HG03439 (cell line): Measurements from ENCODE around the gene SNX6.
"Not testable (repeated sequence)": the region's sequence is repeated elsewhere in the genome, so short reads cannot be mapped to it uniquely, and the experiment has no call there.

Source experiments
- ATAC-seq: cut with Tn5 transposase; IDR thresholded peaks from one replicate; pipeline ENCODE4 v1.9.1; 2021; ENCODE audit warnings: mild to moderate bottlenecking, moderate library complexity; ENCODE audit not compliant: unreplicated experiment

SNX6 gene

GRCh38 chr14:34569750-34570149, 60.2 kb downstream of the SNX6 start:
- no peak for ATAC-seq

- no peak for ATAC-seq
Observed at GRCh38 chr14:34568803-34569202, 61.1 kb downstream of the SNX6 start.

DNA sequence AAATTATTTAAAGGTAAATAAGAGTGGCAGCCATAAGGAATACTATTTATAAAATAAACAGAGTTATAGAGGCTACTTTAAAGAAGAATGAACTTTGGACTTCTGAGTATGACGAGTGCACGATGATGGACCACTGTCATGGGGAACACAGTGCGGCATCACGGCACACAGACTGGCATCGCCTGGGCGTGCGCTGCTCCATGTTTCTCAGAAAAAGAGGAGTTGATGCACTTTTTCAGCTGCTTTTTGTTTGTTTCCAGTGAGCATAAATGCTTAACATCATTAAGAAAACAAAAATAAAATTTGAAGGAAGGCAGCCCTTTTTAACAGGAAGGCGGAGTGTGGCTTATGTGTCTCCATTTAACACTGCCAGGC, 67.2 kb downstream of the SNX6 start:
- no peak for ATAC-seq

- not testable (repeated sequence) for ATAC-seq
Observed at GRCh38 chr14:34562037-34562775, 67.7 kb downstream of the SNX6 start.

DNA sequence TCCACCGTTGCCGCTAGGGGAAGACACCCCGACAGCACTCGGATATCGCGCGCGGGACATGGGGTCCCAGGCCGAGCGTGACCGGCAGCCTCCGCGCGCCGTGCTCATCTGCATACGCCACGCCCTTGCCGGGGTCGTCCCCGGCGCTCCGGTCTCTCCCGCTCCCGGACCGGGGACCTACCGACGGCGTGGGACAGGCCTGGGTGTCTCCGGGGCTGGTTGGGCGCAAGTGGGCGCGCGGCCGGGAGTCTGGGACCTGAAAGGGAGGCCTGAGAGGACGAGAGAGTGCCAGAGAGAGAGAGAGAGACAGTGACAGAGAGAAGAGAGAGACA, 73.5 kb downstream of the SNX6 start:
- ATAC-seq: peak; percentile 47

DNA sequence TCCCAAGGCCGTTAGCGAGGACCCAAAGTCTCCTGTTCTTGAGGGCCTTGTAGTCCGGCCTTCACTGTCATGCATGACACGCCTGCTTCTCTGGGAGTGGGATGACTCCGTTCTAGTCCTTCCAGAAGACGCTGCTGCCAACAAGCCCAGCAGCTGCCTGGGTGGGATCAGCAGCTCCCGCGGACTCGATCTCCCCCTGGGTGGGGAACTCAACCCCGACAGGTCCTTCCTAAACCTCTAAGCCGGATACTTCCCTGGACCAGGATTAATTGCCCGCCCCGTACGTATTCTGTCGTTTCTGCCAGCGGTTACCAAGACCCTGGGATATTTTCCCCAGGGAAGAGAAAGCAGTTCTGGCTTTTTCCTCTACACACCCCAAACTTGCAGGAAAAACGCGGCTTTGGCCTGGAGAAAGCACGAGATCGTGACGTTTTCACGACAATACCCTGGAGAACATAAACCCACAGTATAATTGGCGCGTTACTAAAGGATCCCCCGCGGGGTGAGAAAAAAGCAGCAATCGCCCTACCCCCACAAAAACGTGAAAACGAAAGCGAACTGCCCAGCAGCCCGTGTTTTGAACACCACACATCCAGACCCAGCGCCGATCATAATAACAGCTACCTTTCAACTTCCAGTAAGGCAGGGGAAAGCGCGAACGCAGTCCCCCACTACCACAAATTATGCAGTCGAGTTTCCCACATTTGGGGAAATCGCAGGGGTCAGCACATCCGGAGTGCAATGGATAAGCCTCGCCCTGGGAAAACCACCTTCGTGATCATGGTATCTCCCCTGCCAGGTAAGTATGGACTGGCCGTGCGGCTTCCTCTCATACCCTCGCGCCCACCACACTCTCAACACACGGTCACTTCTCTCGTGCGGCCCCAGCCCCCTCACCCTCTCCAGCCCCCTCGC, 74.1 kb downstream of the SNX6 start:
- peak; percentile 70 for ATAC-seq

DNA sequence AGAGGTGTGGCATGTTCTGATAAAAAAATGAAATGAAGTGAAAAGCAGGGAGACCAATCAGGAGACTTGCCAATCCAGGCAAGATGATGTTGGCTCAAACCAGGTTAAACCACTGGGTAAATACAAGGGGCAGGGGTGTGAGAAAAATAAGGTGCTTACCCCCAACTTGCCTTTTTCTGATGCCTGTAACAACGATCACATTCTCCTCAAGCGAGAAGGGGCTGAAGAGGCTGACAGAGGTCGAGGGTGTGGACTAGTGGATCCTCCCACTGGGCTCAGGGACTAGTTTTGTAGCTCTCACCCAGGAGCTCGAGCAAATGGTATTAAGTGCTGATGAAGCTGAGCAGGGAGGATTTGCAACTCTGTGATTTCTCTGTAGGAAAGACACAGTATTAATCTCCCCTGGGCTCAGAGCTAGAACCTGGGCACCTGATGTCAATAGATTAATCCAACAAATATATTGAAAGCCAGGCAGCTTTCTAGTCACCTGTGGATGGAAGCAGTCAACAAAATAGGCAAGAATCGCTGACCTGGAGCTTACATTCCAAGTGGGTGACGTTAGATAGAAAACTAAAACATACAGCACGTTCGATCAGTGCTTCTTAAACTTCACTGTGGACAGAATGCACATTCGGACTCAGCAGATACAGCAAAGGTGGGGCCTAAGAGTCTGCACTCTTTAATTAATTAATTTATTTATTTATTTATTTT, 75.3 kb downstream of the SNX6 start:
- ATAC-seq: no peak

GRCh38 chr14:34549276-34549966, 80.5 kb downstream of the SNX6 start:
- not testable (repeated sequence) for ATAC-seq

- ATAC-seq: no peak
Observed at GRCh38 chr14:34548472-34548981, 81.4 kb downstream of the SNX6 start.

- peak; percentile 42 for ATAC-seq
Observed at GRCh38 chr14:34547136-34547520, 82.8 kb downstream of the SNX6 start.

DNA sequence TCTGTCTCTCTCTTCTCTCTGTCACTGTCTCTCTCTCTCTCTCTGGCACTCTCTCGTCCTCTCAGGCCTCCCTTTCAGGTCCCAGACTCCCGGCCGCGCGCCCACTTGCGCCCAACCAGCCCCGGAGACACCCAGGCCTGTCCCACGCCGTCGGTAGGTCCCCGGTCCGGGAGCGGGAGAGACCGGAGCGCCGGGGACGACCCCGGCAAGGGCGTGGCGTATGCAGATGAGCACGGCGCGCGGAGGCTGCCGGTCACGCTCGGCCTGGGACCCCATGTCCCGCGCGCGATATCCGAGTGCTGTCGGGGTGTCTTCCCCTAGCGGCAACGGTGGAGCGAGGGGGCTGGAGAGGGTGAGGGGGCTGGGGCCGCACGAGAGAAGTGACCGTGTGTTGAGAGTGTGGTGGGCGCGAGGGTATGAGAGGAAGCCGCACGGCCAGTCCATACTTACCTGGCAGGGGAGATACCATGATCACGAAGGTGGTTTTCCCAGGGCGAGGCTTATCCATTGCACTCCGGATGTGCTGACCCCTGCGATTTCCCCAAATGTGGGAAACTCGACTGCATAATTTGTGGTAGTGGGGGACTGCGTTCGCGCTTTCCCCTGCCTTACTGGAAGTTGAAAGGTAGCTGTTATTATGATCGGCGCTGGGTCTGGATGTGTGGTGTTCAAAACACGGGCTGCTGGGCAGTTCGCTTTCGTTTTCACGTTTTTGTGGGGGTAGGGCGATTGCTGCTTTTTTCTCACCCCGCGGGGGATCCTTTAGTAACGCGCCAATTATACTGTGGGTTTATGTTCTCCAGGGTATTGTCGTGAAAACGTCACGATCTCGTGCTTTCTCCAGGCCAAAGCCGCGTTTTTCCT, 83.4 kb downstream of the SNX6 start:
- ATAC-seq: peak; percentile 80

- ATAC-seq: not testable (repeated sequence)
Observed at GRCh38 chr14:34540181-34541059, 89.5 kb downstream of the SNX6 start.

DNA sequence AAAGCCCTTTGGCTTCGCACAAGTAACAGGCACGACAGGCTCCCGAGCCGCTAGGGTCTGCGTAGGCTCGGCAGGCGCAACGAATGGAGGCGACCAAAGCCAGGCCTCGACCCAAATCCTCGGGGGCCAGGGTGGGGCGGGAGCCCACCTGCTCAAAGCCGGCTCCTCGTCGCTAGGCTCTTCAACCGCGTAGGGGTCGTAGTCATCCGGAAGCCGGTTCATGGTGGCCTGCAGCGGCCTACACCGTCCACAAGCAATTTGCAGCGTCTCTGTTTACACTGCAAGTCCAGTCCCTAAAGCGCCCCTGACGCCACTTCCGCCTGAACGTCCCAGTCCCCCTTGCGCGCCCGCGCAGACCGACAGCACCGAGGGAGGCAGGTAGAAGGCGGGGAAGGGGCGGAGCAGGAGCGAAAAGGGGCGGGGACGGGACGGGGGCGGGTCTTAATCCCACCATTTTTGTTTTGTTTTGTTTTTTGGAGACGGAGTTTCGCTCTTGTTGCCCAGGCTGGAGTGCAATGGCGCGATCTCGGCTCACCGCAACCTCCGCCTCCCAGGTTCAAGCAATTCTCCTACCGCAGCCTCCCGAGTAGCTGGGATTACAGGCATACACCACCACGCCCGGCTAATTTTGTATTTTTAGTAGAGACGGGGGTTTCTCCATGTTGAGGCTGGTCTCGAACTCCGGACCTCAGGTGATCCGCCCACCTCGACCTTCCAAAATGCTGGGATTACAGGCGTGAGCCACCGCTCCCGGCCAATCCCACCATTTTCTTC, 90.4 kb downstream of the SNX6 start, which contains the start of gene EAPP:
Gene EAPP (minus strand): TSS at position 295 of the 774 bp plus-strand sequence. CDS start 73 bp downstream, at position 222.
- ATAC-seq: peak; percentile 99

GRCh38 chr14:34538871-34539406, 91.0 kb downstream of the SNX6 start:
- no peak for ATAC-seq

GRCh38 chr14:34538096-34538495, 91.9 kb downstream of the SNX6 start:
- ATAC-seq: not testable (repeated sequence)

GRCh38 chr14:34537677-34538009, 92.3 kb downstream of the SNX6 start:
- ATAC-seq: no peak

DNA sequence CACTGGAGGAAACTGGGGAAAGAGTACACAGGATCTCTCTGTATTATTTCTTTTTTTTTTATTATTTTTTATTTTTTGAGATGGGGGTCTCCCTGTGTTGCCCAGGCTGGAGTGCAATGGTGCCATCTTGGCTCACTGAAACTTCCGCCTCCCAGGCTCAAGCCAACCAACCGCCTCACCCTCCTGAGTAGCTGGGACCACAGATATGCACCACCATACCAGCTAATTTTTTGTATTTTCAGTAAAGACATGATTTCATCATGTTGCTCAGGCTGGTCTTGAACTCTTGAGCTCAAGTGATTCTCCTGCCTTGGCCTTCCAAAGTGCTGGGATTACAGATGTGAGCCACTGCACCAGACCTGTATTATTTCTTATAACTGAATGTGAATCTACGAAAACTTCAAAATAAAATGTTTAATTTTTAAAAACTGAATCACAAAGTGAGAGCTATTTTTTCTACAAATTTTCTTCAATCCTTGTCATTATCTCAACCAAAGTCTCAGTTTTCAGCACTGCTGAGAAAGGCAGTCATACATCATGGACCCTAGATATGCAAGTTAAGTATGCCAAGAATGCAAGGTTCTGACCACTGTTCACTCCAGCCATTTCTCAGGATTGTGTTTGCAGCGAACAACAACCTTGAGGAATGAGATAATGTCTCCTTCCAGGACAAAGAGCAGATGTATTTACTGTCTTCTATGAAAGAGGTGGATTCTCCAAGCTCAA, 92.8 kb downstream of the SNX6 start:
- ATAC-seq: no peak
